GM20000 (cell line): ENCODE measurements around the gene KRTAP10-1.

Experiments
- DNase-seq: peaks from one replicate; pipeline ENCODE4 v3.0.0; 2012; ENCODE audit warnings: low spot score
- CTCF ChIP-seq: IDR thresholded peaks from 2 replicates; pipeline ENCODE4 v1.5.1; 2012; ENCODE audit warnings: mild to moderate bottlenecking, control low read depth; ENCODE audit errors: extremely low read depth, missing control alignments

The KRTAP10-1 gene

GRCh38 chr21:44523567-44524413 lies 16.2 kb downstream of the KRTAP10-1 start:
- DNase-seq: no peak
- TF ChIP-seq CTCF: no peak

- no peak for TF ChIP-seq CTCF
- DNase-seq: no peak
These were observed 17.2 kb downstream of the KRTAP10-1 start for GRCh38 chr21:44522753-44523204.

GRCh38 chr21:44521928-44522752 lies 17.9 kb downstream of the KRTAP10-1 start:
- TF ChIP-seq CTCF: no peak
- DNase-seq: no peak

- no peak for TF ChIP-seq CTCF
- DNase-seq: no peak
These were observed 18.6 kb downstream of the KRTAP10-1 start for GRCh38 chr21:44521301-44521927.

GRCh38 chr21:44520326-44521300 lies 19.4 kb downstream of the KRTAP10-1 start:
- no peak for TF ChIP-seq CTCF
- no peak for DNase-seq

- TF ChIP-seq CTCF: no peak
- DNase-seq: no peak
These were observed 20.4 kb downstream of the KRTAP10-1 start for GRCh38 chr21:44519346-44520325.
